Skeletal muscle satellite cell (primary cell): ENCODE data around the gene UBE2V1.

Source experiments
- H3K27me3 ChIP-seq: 2 replicates; pipeline ENCODE4 v1.7.0; 2013; ENCODE audit warnings: low read length; ENCODE audit not compliant: control insufficient read depth, insufficient read depth
- H3K36me3 ChIP-seq: 2 replicates; pipeline ENCODE4 v1.7.0; 2013; ENCODE audit warnings: mild to moderate bottlenecking, control low read depth, low read length; ENCODE audit not compliant: insufficient read depth
- H3K4me1 ChIP-seq: 2 replicates; pipeline ENCODE4 v1.7.0; 2013; ENCODE audit warnings: low read length; ENCODE audit not compliant: control insufficient read depth, insufficient read depth
- H3K4me2 ChIP-seq: 2 replicates; pipeline ENCODE4 v1.7.0; 2013; ENCODE audit warnings: mild to moderate bottlenecking, low read length
- H3K4me3 ChIP-seq: 2 replicates; pipeline ENCODE4 v1.7.0; 2013; ENCODE audit warnings: low read length
- H3K9ac ChIP-seq: 2 replicates; pipeline ENCODE4 v1.7.0; 2013; ENCODE audit warnings: mild to moderate bottlenecking, low read depth, low read length, moderate library complexity
- H3K9me3 ChIP-seq: replicated peaks from 2 replicates; pipeline ENCODE4 v1.7.0; 2013; ENCODE audit warnings: mild to moderate bottlenecking, control low read depth, low read length

UBE2V1 gene

DNA sequence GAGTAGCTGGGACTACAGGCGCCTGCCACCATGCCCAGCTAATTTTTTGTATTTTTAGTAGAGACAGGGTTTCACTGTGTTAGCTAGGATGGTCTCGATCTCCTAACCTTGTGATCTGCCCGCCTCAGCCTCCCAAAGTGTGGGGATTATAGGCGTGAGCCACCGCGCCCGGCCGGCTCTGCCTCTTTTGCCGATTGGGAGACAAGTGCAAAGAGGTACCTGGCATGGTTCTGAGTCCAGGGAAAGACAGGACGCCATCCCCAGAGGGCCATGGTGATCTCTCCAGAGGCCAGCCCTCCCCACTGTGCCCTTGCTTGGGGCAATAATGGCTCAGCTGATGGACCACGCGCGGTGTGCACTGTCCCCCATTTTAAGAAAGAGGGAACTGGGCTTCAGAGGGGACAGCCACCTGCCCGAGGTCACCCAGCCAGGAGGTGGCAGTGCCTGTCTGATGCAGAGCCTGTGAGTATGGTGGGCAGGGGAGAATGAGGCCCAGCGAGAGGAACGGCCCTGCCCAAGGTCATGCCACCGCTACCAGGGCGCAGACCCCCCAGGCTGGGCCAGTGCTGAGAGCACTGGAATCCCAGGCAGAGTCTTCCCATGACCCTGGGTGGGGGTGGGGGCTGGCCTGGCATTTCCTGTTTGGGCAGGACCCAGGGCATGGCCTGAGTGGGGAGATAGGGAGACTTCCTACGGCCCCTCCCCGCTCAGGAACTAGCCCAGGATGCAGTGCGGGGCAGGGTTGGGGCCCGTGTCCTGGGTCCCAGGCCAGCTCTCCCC is 69.2 kb downstream of the UBE2V1 start:
- Histone ChIP-seq H3K4me3 (no peak overlapping the region), H3K4me2 (no peak overlapping the region), H3K27me3 (no peaks in the 10 kb centered on the region), H3K36me3 (no peaks in the 10 kb centered on the region), H3K4me1 (peaks cover 24% of the 10 kb centered on the region), H3K9me3 (no peaks in the 10 kb centered on the region), H3K9ac (no peak overlapping the region)

DNA sequence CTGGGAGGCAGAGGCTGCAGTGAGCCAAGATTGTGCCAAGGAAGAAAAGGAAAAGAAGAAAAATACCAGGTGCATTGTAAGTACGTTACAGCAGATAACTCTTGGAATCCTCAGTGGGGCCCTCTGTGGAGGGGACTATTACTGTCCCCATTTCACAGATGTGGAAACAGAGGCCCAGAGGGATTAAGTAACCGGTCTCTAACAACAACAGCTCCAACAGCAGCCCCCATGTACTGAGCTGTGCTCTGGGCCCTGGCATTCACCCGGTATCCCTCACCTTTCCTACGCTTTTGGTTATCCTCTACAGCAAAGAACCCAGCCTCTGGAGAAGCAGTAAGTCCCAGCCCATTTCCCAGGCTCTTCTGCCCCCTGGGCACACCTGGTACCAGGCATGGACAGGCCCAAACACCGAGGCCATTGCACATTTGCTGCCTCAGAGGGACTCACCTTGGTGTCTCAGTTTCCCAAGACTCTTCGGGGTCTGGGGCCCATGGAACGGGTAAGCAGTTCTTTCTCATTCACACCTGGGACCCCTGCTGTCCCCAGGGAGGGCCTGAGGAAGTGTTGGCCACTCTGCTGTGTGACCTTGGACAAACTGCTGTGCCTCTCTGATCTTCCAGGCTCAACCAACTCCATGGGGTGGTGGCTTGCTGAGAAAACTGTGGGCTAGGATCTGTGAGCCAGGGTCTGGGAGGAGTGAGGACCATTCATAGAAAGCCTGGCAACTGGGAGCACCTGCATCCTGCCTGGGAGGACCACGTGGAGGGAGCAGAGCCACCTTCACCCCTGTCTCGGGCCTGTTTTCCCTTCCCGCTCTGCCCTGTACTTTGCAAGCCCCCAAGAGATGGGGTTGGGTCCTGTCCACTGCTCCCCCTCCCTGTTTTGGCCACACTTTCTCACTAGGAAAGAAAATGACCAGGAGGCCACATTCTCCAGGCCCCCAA is 70.3 kb downstream of the UBE2V1 start:
- no peak overlapping the region for H3K9ac ChIP-seq
- peaks cover 15% of the 10 kb centered on the region for H3K4me1 ChIP-seq
- H3K4me3 ChIP-seq: no peak overlapping the region
- H3K9me3 ChIP-seq: no peaks in the 10 kb centered on the region
- H3K36me3 ChIP-seq: no peaks in the 10 kb centered on the region
- H3K27me3 ChIP-seq: peaks cover 9% of the 10 kb centered on the region
- no peak overlapping the region for H3K4me2 ChIP-seq

DNA sequence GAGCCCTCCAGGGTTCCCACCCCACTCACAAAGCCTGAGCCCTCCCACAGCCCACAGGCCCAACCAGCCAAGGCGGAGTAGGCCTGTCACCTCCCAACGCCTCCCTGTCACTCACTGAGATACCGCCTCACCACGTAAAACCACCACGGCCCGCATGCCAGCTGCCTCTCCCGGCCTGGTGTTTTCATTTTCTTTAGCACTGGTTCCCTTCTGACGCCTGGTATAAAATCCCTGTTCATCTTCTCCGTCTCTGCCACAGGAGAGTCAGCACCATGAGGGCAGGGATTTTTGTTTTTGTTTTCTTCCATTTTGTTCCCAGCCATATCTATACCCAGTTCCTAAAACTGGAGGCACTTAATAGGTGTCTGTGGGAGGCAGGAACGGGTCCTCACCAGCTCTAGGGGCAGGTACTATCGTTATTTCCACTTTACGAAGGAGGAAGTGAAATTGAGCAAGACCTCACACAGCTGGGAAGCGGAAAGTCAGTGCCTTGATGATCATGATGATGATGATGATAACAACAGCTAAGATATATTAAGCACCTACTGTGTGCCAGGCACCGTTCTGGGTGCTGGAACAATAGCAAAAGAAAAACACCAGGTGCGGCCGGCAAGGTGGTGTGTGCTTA is 71.6 kb downstream of the UBE2V1 start:
- Histone ChIP-seq H3K4me3 (no peak overlapping the region), H3K4me1 (peaks cover 6% of the 10 kb centered on the region), H3K9me3 (no peaks in the 10 kb centered on the region), H3K27me3 (peaks cover 13% of the 10 kb centered on the region), H3K36me3 (no peaks in the 10 kb centered on the region), H3K9ac (no peak overlapping the region), H3K4me2 (no peak overlapping the region)

DNA sequence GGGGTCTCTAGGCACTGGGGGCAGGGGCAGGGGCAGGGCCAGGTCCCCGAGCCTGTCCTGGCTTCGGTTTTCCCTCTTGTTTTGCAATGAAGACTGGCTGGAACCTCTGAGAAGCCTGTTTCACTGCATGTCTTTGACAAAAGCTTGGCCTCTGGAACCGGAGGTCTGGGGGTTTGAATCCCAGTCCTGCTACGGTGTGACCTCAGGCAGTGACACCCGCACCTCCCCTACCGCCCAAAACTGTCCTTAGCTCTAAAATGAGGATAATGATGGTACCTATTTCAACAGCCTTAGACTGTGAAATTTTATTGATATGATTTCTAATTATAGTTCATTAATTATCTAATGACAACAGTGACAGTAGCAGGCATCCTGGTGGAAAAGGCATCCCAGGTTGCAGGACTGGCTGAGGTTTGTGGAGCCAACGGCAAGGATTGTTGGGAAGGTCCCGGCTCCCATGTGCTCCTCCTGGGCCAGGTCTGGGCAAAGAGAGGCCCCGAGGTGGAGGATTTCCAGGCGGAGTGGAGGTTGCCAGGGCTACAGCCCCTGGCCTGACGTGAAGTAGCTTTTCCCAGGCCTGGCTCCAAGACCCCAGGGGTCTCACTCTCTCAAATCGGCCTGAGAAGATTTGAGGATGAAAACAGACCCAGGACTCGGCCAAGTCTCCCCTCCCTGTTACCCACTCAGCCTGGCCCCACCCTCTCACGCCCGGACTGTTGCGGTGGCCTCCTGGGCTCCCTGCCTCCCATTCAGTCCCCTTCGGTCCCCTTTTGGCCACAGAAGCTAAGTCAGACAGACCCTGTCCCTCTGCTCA is 72.3 kb downstream of the UBE2V1 start:
- Histone ChIP-seq H3K4me3 (no peak overlapping the region), H3K9me3 (no peaks in the 10 kb centered on the region), H3K36me3 (no peaks in the 10 kb centered on the region), H3K9ac (no peak overlapping the region), H3K4me2 (no peak overlapping the region), H3K27me3 (peaks cover 13% of the 10 kb centered on the region), H3K4me1 (peaks cover 6% of the 10 kb centered on the region)

DNA sequence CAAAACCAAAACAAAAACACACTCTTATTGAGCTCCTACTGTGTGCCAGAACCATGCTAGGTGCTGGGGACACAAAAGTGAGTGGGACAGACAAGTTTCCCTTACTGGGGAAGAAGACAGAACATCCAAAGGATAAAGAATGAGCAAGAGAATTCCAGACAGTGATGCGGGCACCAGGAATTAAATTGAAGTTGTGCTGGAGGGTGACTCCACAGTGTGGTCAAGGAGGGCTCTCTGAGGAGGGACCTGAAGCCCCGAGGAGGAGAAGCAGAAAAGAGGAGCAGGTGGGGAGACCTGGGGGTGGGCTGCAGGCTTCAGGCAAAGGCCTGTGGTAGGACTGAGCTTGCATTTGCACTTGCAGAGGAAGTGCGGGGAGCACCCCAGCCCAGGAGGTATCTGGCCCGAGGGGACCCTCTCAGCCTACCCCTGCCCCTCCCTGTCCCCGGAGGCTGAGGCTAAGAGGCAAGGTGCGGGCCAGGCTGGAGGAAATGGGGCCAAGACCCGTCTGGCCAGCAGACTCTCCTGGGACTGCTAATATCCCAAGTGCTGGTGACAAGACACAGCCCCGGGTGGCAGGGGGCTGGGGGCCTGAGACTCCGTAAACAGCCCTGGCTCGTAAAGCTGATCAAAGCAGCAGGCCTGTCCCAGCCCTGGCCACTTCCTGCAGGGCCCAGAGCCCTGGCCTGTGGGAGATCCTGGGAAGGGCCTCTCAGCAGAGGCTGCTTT is 73.1 kb downstream of the UBE2V1 start:
- H3K4me2 ChIP-seq: no peak overlapping the region
- H3K36me3 ChIP-seq: no peaks in the 10 kb centered on the region
- no peak overlapping the region for H3K4me3 ChIP-seq
- H3K9me3 ChIP-seq: no peaks in the 10 kb centered on the region
- peaks cover 13% of the 10 kb centered on the region for H3K27me3 ChIP-seq
- peaks cover 8% of the 10 kb centered on the region for H3K4me1 ChIP-seq
- no peak overlapping the region for H3K9ac ChIP-seq

DNA sequence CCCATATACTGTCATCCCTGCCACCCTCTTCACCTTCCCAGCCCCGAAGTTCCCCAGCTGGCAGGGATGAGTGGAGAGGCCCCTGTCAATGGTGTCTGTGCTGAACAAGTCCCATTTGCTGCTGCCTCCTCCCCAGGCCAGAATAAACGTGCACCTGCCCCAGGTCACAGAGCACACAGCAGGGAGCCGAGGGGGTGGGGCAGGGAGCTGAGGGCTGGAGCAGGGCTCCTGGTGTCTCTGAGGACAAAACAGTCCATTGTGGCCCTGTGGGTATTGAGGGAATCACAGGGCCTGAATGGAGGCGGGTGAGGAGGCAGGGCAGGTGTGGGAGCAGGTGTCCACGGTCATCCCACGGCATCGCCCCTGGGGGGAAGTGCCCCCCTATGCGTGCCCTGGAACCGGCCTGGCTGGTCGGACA is 74.4 kb downstream of the UBE2V1 start:
- Histone ChIP-seq H3K4me3 (no peak overlapping the region), H3K27me3 (peaks cover 13% of the 10 kb centered on the region), H3K9me3 (no peaks in the 10 kb centered on the region), H3K36me3 (no peaks in the 10 kb centered on the region), H3K9ac (no peak overlapping the region), H3K4me1 (peaks cover 15% of the 10 kb centered on the region), H3K4me2 (no peak overlapping the region)

DNA sequence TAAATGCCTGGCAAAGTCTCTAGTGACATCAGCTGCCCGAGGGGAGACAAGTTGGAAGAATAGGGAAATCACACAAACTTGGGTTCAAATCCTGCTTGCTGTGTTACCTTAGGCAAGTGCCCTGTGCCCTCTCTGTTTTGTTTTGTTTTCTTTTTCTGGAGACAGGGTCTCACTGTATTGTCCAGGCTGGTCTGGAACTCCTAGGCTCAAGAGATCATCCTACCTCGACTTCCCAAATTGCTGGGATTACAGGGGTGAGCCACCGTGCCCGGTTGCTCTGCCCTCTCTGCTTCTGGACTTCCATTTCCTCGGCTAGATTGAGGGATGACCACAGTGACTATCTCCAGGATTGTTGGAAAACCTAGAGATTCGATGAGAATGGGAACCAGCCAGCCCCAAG is 74.8 kb downstream of the UBE2V1 start:
- Histone ChIP-seq H3K9me3 (no peaks in the 10 kb centered on the region), H3K36me3 (no peaks in the 10 kb centered on the region), H3K4me3 (no peak overlapping the region), H3K4me2 (no peak overlapping the region), H3K27me3 (peaks cover 13% of the 10 kb centered on the region), H3K4me1 (peaks cover 18% of the 10 kb centered on the region), H3K9ac (no peak overlapping the region)

DNA sequence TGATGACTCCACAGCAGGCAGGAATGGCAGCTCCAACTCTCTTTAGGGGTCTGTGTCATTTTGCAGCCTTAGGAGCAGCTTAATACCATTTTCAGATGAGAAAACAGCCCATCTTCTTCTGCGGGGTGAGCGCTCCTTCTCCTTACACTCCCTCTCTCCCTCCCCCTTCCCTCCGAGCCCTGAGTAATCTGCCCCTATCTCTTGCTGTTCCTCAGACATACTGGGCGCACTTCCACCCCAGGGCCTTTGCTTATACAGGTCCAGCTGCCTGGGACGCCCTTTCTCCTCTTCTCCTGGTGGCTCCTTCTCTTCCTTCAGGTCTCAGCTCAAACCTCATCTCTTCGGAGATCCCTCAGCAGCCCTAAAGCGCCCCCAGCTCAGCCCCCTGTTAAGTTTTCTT is 75.4 kb downstream of the UBE2V1 start:
- H3K9ac ChIP-seq: no peak overlapping the region
- H3K4me1 ChIP-seq: peaks cover 18% of the 10 kb centered on the region
- no peak overlapping the region for H3K4me2 ChIP-seq
- H3K36me3 ChIP-seq: no peaks in the 10 kb centered on the region
- H3K9me3 ChIP-seq: no peaks in the 10 kb centered on the region
- H3K27me3 ChIP-seq: peaks cover 13% of the 10 kb centered on the region
- H3K4me3 ChIP-seq: no peak overlapping the region

DNA sequence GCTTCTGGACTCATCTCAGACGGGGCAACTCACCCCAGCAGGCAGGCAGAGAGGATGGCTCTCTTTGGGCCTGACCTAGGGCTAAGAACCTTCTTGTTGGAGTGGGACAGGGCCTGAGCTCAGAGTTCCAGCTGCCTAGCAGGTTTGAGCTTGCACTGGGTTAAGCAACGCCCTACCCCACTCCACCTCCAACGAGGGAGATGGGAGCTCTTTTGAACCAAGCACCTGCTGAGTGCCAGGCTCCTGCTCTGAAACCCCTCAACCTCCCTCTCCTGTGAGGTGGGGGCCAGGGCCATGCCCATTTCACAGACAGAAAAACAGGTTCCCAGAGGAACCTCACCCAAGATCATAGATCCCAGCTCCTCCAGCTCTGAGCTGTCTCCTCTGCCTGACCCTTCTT is 75.8 kb downstream of the UBE2V1 start:
- Histone ChIP-seq H3K36me3 (no peaks in the 10 kb centered on the region), H3K4me3 (no peak overlapping the region), H3K9ac (no peak overlapping the region), H3K27me3 (peaks cover 13% of the 10 kb centered on the region), H3K4me1 (peaks cover 18% of the 10 kb centered on the region), H3K9me3 (no peaks in the 10 kb centered on the region), H3K4me2 (no peak overlapping the region)

DNA sequence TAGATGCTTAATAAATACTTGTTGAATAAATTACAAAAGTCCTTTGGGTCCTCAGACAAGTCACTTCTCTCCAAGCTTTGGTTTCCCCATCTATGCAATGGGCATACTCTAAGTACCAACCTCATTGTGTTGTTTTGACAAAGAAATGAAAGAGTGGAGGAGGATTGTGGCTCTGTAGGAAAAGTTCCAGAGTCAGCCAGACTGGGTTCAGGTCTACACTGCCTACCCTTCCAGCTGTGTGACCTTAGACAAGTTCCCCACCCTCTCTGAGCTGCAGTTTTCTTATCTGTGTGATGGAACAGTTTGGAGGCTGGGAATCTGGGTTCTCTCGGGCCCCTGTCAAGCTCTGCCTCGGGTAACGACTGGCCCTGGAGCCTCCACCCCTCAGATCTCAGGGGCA is 76.2 kb downstream of the UBE2V1 start:
- Histone ChIP-seq H3K4me3 (no peak overlapping the region), H3K4me1 (peaks cover 19% of the 10 kb centered on the region)

More for the DNA sequence above, 76.2 kb downstream of the UBE2V1 start:
- no peak overlapping the region for H3K9ac ChIP-seq
- peaks cover 13% of the 10 kb centered on the region for H3K27me3 ChIP-seq
- no peak overlapping the region for H3K4me2 ChIP-seq
- no peaks in the 10 kb centered on the region for H3K9me3 ChIP-seq
- H3K36me3 ChIP-seq: no peaks in the 10 kb centered on the region
